Activated CD8-positive, alpha-beta memory T cell treated with anti-CD3 and anti-CD28 coated beads, Interleukin-2, amount 50 U/mL, for 4 hours (primary cell): ENCODE data around the gene POTEF.
"Not testable (repeated sequence)": the region's sequence is repeated elsewhere in the genome, so short reads cannot be mapped to it uniquely, and the experiment has no call there.

Experiments
- DNase-seq: peaks from one replicate; pipeline ENCODE4 v3.0.0-alpha.2; 2020

Gene POTEF

DNA sequence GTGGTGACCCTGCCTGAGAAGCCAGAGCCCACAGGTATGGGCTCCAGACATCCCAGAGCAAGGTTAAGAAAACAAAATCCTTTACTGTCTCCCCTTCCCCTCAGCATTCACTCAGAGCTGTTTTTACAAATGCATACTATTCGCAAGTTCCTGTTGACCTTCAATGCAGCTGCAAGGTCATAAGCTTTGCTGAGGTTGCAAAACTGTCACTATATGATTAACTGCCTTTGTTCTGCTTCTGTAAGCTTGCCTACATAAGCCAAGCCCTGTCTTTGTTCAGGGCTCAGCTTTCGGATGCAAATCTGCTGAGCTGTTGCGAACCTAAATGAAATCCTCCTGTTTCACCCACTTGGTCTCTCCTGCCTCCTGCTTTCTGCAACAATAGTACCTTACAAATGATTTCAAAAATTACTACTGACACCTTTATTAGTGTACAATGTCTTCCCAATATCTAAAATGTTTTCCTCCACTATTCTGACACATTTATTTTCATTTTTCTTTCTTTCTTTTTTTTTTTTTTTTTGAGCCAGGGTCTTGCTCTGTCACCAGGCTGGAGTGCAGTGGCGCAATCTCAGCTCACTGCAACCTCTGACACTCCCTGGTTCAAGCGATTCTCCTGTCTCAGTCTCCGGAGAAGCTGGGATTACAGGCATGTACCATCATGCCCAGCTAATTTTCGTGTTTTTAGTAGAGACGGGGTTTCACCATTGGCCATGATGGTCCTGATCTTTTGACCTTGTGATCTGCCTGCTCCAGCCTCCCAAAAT is 26.2 kb downstream of the POTEF start:
- DNase-seq = not testable (repeated sequence)

- not testable (repeated sequence) for DNase-seq
Measured at GRCh38 chr2:130062645-130063044, 66.4 kb downstream of the POTEF start.

GRCh38 chr2:130059982-130060381 is 69.0 kb downstream of the POTEF start:
- not testable (repeated sequence) for DNase-seq

- not testable (repeated sequence) for DNase-seq
Measured at GRCh38 chr2:130056336-130056735, 72.7 kb downstream of the POTEF start.

GRCh38 chr2:130053217-130053911 is 75.7 kb downstream of the POTEF start:
- DNase-seq = not testable (repeated sequence)

- DNase-seq = not testable (repeated sequence)
Measured at GRCh38 chr2:130052376-130052775, 76.6 kb downstream of the POTEF start.

DNA sequence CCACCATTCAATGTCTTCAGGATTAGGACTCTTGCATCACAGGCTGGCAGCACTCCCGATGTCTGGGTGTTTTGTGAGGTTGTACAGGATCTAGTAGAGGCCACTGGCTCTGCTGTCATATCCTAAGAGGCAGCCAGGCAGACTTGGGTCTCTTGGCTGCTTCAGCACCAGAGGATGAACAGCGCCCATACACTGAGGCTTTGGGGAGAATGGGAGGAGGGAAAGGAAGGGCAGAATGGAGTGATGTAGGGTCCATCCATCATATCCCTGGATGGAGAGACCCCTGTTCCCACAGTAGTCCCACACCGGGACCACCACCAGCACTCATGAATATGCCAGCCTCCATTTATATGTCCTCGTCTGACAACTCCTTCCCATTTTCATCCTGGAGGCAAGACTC is 80.6 kb downstream of the POTEF start:
- DNase-seq = not testable (repeated sequence)

DNA sequence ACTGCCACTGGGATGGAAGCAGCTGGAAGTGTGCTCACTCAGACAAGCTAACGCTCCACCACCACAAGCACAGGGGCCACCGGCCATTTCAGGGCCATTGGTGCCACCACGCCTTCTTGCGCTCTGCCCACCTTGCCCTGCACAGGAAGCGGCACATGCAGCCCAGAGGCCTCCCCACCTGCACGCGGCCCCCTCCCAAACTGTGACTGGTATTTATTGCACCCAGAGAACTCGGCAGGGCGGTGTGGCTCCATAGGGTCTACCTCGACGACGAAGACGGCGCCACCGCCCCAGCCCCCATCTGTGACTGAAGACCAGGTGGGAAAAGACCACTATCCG is 90.8 kb downstream of the POTEF start:
- not testable (repeated sequence) for DNase-seq

- not testable (repeated sequence) for DNase-seq
Measured at GRCh38 chr2:130025931-130026330, 103.1 kb downstream of the POTEF start.
